Measurements from ENCODE around the gene LRRC63.
"Not testable (repeated sequence)": the region's sequence is repeated elsewhere in the genome, so short reads cannot be mapped to it uniquely, and the experiment has no call there.

The LRRC63 gene

DNA sequence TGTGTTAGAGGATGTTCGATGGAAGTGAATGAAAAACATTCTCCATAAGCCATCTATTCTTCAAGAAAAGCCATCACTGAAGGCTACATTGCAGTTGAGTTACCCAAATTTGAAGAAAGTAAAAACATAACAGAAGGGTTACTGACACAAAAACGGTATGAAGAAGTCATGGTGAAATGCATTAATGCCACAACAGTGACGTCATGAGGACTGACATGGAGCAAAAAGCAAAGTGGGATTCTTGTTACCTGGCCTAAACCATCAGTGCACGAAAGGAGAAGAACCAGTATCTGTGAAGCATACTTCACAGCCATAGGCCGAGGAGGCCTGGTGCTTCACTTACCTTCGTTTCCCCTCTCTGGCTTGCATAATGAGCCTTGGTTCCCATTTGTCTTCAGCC, 58.7 kb downstream of the LRRC63 start:
- Histone ChIP-seq H3K27ac (ENCODE audit: low read depth, low read length) (no peak overlapping the region), H3K4me3 (ENCODE audit: low read depth in 1 of 2, low read length in 2 of 2) (no peak overlapping the region), H3K36me3 (ENCODE audit: insufficient read depth, low read length) (no peaks in the 10 kb centered on the region), H3K27me3 (ENCODE audit: control insufficient read depth in 1 of 2, insufficient read depth in 2 of 2, low read length in 2 of 2) (no peaks in the 10 kb centered on the region), H3K9ac (ENCODE audit: low read length) (no peak overlapping the region), H3K9me3 (ENCODE audit: low read length) (no peaks in the 10 kb centered on the region), H3K4me1 (ENCODE audit: insufficient read depth, low read length) (no peaks in the 10 kb centered on the region)

DNA sequence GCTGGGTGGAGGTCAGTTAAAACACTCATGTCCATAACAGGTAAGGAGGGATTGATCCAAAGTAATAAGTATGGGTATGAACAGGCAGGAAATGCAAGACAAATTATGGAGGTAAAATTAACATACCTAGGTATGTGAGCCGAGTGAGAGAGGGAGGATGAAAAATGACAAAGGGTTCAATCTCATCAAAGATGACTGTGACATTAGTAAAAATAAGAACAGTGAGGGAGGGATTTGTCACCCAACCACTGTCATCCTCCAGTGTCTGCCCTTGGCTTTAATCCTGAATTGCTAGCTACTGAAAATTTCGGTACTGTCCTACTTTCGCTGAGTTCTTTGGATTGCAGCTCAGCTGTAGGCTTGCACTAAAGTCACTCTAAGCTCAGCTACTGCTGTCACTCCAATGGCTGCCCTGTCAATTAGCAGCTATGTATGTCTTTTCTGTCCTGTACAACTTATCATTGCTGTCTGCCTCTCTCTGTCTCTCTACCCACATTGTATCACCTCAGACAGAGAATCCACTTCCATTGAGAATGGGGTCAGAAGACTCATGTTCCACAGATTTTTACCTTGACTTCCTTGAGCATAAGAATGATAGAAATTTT, 62.5 kb downstream of the LRRC63 start:
- Histone ChIP-seq H3K27me3 (ENCODE audit: control insufficient read depth in 1 of 2, insufficient read depth in 2 of 2, low read length in 2 of 2) (no peaks in the 10 kb centered on the region), H3K27ac (ENCODE audit: low read depth, low read length) (no peak overlapping the region), H3K9ac (ENCODE audit: low read length) (no peak overlapping the region), H3K36me3 (ENCODE audit: insufficient read depth, low read length) (no peaks in the 10 kb centered on the region), H3K9me3 (ENCODE audit: low read length) (no peaks in the 10 kb centered on the region), H3K4me1 (ENCODE audit: insufficient read depth, low read length) (no peaks in the 10 kb centered on the region), H3K4me3 (ENCODE audit: low read depth in 1 of 2, low read length in 2 of 2) (no peak overlapping the region)

DNA sequence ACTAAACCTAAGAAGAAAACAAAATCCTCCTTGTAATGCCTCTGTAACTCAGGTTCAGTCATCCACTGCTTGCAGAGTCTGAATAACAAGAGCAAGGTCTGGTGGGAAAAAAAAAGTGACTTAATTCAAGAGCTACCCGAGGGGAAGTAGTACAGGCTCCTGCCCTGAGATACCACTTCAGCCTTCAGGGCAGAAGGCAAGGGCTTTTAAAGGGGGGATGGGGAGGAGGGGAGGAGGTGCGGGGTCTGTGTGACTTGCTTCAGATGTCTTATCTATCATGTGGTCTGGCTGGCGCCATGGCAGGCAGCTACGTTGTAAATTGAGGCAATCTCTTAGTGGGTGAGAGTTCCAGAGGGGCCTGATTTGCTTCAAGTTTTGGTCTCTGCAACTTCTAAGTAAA, 66.7 kb downstream of the LRRC63 start:
- no peaks in the 10 kb centered on the region for H3K4me1 ChIP-seq (ENCODE audit: insufficient read depth, low read length)
- no peak overlapping the region for H3K4me3 ChIP-seq (ENCODE audit: low read depth in 1 of 2, low read length in 2 of 2)
- H3K9ac ChIP-seq (ENCODE audit: low read length) = no peak overlapping the region
- no peak overlapping the region for H3K27ac ChIP-seq (ENCODE audit: low read depth, low read length)
- H3K27me3 ChIP-seq (ENCODE audit: control insufficient read depth in 1 of 2, insufficient read depth in 2 of 2, low read length in 2 of 2) = no peaks in the 10 kb centered on the region
- no peaks in the 10 kb centered on the region for H3K9me3 ChIP-seq (ENCODE audit: low read length)
- H3K36me3 ChIP-seq (ENCODE audit: insufficient read depth, low read length) = no peaks in the 10 kb centered on the region

DNA sequence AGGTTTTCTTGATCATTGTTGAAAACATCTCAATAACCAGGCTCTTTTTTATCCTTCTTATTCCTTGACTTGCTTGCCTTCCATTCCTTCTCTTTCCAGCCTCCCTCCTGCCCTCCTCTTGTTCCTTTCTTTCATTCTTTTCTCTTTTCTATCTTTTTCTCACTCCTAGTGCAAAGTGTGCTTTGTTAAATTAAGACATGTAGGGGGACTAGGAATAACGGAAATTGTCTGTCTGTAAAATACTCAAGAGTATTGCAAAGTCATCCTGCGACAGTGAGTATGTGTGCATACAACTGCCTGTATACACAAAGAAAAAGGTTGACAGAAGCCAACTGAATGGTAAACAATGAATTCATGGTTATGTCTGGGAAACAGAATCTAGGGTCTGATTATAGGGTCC, 70.1 kb downstream of the LRRC63 start:
- Histone ChIP-seq H3K9me3 (ENCODE audit: low read length) (no peaks in the 10 kb centered on the region), H3K4me1 (ENCODE audit: insufficient read depth, low read length) (no peaks in the 10 kb centered on the region)

DNA sequence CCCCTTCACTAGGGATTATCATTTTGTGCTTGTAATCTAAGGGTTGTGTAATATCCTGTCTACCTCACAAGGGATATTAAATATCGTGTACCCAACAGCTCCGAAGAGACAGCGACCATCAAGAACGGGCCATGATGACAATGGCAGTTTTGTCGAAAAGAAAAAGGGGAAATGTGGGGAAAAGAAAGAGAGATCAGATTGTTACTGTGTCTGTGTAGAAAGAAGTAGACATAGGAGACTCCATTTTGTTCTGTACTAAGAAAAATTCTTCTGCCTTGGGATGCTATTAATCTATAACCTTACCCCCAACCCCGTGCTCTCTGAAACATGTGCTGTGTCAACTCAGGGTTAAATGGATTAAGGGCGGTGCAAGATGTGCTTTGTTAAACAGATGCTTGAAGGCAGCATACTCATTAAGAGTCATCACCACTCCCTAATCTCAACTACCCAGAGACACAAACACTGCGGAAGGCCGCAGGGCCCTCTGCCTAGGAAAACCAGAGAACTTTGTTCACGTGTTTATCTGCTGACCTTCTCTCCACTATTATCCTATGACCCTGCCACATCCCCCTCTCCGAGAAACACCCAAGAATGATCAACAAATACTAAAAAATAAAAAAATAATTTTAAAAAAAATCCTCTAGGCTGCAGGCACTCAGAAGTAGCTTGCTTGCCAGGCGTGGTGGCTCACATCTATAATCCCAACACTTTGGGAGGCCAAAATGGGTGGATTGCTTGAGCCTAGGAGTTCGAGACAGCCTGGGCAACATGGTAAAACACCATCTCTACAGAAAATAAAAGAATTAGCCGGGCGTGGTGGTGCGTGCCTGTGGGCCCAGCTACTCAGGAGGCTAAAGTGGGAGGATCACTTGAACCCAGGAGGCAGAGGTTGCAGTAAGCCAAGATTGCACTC, 72.4 kb downstream of the LRRC63 start:
- H3K36me3 ChIP-seq (ENCODE audit: insufficient read depth, low read length); H3K4me3 ChIP-seq (ENCODE audit: low read depth in 1 of 2, low read length in 2 of 2); H3K4me1 ChIP-seq (ENCODE audit: insufficient read depth, low read length); H3K27me3 ChIP-seq (ENCODE audit: control insufficient read depth in 1 of 2, insufficient read depth in 2 of 2, low read length in 2 of 2); H3K9me3 ChIP-seq (ENCODE audit: low read length); H3K9ac ChIP-seq (ENCODE audit: low read length); H3K27ac ChIP-seq (ENCODE audit: low read depth, low read length): not testable (repeated sequence)

More for the DNA sequence above, 70.1 kb downstream of the LRRC63 start:
- Histone ChIP-seq H3K9ac (ENCODE audit: low read length) (no peak overlapping the region), H3K27me3 (ENCODE audit: control insufficient read depth in 1 of 2, insufficient read depth in 2 of 2, low read length in 2 of 2) (no peaks in the 10 kb centered on the region), H3K36me3 (ENCODE audit: insufficient read depth, low read length) (no peaks in the 10 kb centered on the region), H3K27ac (ENCODE audit: low read depth, low read length) (no peak overlapping the region), H3K4me3 (ENCODE audit: low read depth in 1 of 2, low read length in 2 of 2) (no peak overlapping the region)

DNA sequence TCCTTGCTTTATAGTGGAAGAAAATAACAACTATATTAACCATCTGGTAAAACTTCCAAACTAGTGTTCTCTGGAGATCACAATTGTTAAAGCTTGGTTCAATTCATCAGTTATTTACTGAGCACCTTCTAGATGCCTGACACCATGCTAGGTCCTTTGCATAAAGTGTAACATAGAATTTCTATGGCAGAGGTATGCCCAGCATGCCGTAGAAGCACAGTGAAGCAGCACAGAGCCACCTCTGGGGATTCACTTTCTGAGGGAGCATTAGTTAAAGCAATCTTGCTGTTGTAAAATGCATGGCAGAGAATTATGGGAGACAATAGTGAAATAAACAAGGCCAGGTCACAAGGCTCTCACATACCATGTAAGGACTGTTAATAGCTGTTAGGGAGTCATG, 75.2 kb downstream of the LRRC63 start:
- H3K9ac ChIP-seq (ENCODE audit: low read length) = no peak overlapping the region
- no peaks in the 10 kb centered on the region for H3K36me3 ChIP-seq (ENCODE audit: insufficient read depth, low read length)
- no peaks in the 10 kb centered on the region for H3K27me3 ChIP-seq (ENCODE audit: control insufficient read depth in 1 of 2, insufficient read depth in 2 of 2, low read length in 2 of 2)
- no peak overlapping the region for H3K27ac ChIP-seq (ENCODE audit: low read depth, low read length)
- no peaks in the 10 kb centered on the region for H3K9me3 ChIP-seq (ENCODE audit: low read length)
- H3K4me3 ChIP-seq (ENCODE audit: low read depth in 1 of 2, low read length in 2 of 2) = no peak overlapping the region
- H3K4me1 ChIP-seq (ENCODE audit: insufficient read depth, low read length) = no peaks in the 10 kb centered on the region

DNA sequence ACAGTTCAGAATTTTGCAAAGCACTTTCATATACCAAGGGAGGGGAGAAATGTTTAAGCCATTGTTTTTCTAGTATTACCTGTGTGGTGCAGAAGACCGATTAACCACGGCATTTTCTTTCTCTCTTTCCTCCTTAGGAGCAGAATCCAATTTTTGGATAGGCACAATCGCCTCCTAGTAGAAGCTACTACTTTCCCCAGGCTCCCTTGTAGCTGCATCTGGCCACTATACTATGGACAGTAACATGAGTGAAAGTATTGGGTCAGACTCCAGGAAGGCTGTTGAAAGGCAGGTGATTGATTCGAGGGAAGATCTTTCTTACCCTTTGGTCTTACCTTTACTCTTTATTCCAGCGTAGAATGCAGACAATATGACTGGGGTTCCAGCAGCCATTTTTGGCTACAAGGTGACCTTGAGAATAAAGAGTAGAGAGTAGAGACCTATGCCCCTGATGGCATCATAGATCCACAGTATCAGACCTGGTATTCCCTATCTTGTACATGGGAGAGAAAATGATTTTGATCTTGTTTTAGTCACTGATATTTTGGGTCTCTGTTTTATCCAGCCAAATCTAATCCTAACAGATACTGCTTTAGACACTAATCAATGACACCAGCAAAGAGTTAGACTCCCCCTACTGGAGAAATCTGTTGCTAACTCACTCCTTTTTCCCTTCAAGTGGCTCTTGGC, 77.0 kb downstream of the LRRC63 start:
- no peaks in the 10 kb centered on the region for H3K9me3 ChIP-seq (ENCODE audit: low read length)
- H3K9ac ChIP-seq (ENCODE audit: low read length) = no peak overlapping the region
- no peaks in the 10 kb centered on the region for H3K4me1 ChIP-seq (ENCODE audit: insufficient read depth, low read length)
- no peaks in the 10 kb centered on the region for H3K27me3 ChIP-seq (ENCODE audit: control insufficient read depth in 1 of 2, insufficient read depth in 2 of 2, low read length in 2 of 2)
- H3K27ac ChIP-seq (ENCODE audit: low read depth, low read length) = no peak overlapping the region
- no peaks in the 10 kb centered on the region for H3K36me3 ChIP-seq (ENCODE audit: insufficient read depth, low read length)
- no peak overlapping the region for H3K4me3 ChIP-seq (ENCODE audit: low read depth in 1 of 2, low read length in 2 of 2)

DNA sequence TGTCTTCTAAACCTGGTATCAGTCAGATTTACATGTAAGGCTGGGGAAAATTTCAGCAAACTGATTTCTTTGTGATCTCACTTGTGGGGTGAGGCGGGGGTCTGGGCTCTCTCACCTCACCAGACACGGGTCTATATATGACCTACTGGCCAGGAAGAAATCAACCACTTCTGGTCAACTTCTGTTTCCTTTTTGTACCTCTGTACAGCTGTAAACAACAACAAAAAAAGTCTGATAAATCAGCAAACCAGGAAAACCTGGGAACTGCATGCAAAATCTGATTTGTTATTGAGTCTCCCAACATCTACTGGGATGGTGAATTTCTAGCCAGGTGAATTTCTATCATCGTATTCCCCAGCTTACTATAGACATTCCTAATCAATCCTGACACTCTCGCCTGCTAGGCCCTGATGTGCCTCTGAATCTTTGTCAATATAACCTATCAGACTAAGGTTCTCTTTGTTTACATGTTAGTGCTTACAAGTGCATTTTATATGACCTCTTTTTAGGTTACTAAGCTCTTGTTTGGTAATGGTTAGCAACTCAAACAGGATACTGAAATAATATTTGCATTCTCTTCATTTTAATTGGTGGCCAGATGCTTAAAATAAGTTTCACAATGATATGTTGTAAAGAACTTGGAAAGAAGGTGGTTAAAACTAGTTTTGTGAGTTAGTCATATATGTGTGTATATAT, 77.7 kb downstream of the LRRC63 start:
- no peaks in the 10 kb centered on the region for H3K36me3 ChIP-seq (ENCODE audit: insufficient read depth, low read length)
- H3K4me3 ChIP-seq (ENCODE audit: low read depth in 1 of 2, low read length in 2 of 2) = no peak overlapping the region
- no peaks in the 10 kb centered on the region for H3K4me1 ChIP-seq (ENCODE audit: insufficient read depth, low read length)
- H3K9ac ChIP-seq (ENCODE audit: low read length) = no peak overlapping the region
- no peak overlapping the region for H3K27ac ChIP-seq (ENCODE audit: low read depth, low read length)
- no peaks in the 10 kb centered on the region for H3K27me3 ChIP-seq (ENCODE audit: control insufficient read depth in 1 of 2, insufficient read depth in 2 of 2, low read length in 2 of 2)
- H3K9me3 ChIP-seq (ENCODE audit: low read length) = no peaks in the 10 kb centered on the region

DNA sequence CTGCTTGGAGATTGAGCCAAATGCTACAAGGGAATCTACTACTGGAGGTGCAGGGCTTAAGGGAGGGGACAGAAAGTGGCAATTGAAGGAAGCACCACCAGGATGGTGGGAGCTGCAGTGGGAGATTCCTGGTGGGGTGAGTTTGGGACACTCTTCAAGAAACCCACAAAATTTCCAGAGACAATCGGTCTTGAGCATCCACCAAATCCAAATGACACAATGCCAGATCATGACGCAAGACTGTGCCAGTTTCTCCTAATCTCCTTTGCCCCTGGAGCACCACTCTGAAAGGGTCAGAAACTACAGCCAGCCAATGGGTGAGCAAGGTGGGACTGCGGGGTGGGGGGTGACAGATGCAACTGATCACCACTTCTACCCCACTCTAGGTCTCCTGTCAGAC, 78.7 kb downstream of the LRRC63 start:
- H3K9ac ChIP-seq (ENCODE audit: low read length) = no peak overlapping the region
- H3K9me3 ChIP-seq (ENCODE audit: low read length) = no peaks in the 10 kb centered on the region
- H3K4me1 ChIP-seq (ENCODE audit: insufficient read depth, low read length) = no peaks in the 10 kb centered on the region
- H3K27me3 ChIP-seq (ENCODE audit: control insufficient read depth in 1 of 2, insufficient read depth in 2 of 2, low read length in 2 of 2) = no peaks in the 10 kb centered on the region
- no peak overlapping the region for H3K4me3 ChIP-seq (ENCODE audit: low read depth in 1 of 2, low read length in 2 of 2)
- H3K27ac ChIP-seq (ENCODE audit: low read depth, low read length) = no peak overlapping the region
- no peaks in the 10 kb centered on the region for H3K36me3 ChIP-seq (ENCODE audit: insufficient read depth, low read length)

DNA sequence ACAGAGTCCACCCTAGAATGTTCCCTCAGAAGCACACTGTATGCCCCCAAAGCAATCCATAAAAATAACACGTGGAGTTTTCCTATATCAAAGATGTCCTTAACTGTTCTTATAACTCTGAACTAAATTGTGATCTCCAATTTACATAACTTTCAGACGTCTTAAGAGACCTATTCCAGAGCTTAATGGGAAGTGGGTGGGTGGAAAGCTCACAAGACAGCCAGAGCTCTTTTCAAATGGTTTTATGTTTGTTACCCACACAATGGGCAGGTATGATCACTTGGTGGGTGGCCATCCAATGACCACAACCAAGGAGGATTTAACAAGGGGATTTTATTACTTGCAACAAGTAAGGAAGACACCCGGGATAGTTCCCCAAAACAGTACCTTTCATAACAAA, 81.7 kb downstream of the LRRC63 start:
- no peaks in the 10 kb centered on the region for H3K27me3 ChIP-seq (ENCODE audit: control insufficient read depth in 1 of 2, insufficient read depth in 2 of 2, low read length in 2 of 2)
- no peak overlapping the region for H3K9ac ChIP-seq (ENCODE audit: low read length)
- no peaks in the 10 kb centered on the region for H3K36me3 ChIP-seq (ENCODE audit: insufficient read depth, low read length)
- no peak overlapping the region for H3K4me3 ChIP-seq (ENCODE audit: low read depth in 1 of 2, low read length in 2 of 2)
- H3K27ac ChIP-seq (ENCODE audit: low read depth, low read length) = no peak overlapping the region
- H3K4me1 ChIP-seq (ENCODE audit: insufficient read depth, low read length) = no peaks in the 10 kb centered on the region
- no peaks in the 10 kb centered on the region for H3K9me3 ChIP-seq (ENCODE audit: low read length)

DNA sequence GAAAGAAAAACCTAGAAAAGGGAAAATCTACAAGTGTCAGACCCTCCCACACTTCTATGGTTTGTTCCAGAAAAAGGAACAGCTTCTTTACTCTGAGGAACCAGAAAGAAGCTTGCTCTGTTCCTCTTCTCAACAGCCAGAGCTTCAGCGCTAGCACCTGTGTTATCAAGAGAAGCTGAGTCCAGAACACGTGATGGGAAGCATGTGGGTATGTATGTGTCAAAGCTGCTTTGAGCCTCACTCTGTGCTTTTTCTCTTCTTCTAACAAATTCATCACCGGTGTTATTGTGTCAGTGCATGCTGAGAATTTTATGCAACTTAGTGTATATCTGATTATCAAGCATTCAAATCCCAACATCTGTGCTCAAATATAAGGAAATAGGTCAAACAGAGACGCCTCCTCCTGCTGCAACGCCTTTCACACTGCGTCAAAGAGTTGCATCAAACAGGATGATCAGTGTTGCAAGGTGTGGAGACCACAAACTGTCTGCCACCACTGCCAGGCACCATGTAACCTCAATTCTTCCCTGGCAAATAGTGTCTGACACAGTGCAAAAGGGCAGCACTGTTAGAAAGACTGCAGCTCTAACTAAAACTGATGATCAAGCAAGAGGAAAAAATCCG, 83.9 kb downstream of the LRRC63 start:
- H3K4me3 ChIP-seq (ENCODE audit: low read depth in 1 of 2, low read length in 2 of 2) = no peak overlapping the region
- H3K27me3 ChIP-seq (ENCODE audit: control insufficient read depth in 1 of 2, insufficient read depth in 2 of 2, low read length in 2 of 2) = no peaks in the 10 kb centered on the region
- H3K9me3 ChIP-seq (ENCODE audit: low read length) = no peaks in the 10 kb centered on the region
- no peak overlapping the region for H3K9ac ChIP-seq (ENCODE audit: low read length)
- no peaks in the 10 kb centered on the region for H3K4me1 ChIP-seq (ENCODE audit: insufficient read depth, low read length)
- H3K27ac ChIP-seq (ENCODE audit: low read depth, low read length) = no peak overlapping the region
- no peaks in the 10 kb centered on the region for H3K36me3 ChIP-seq (ENCODE audit: insufficient read depth, low read length)
